22Rv1 (cell line): ENCODE measurements around the gene FBXO17.
"Not testable (repeated sequence)": the region's sequence is repeated elsewhere in the genome, so short reads cannot be mapped to it uniquely, and the experiment has no call there.

Source experiments
- H3K27ac ChIP-seq: fragments of 450-650 bp; 2 replicates; pipeline ENCODE4 v1.5.1; 2017
- ZFX ChIP-seq: fragments of 450-650 bp; IDR thresholded peaks from 2 replicates; pipeline ENCODE4 v1.6.1; 2017; ENCODE audit warnings: antibody characterized with exemption, borderline replicate concordance
- TF ChIP-seq, protein P1 (sequence below): fragments of 450-650 bp; IDR thresholded peaks from 2 replicates; pipeline ENCODE4 v1.5.1; 2017; ENCODE audit warnings: mild to moderate bottlenecking

FBXO17 gene

DNA sequence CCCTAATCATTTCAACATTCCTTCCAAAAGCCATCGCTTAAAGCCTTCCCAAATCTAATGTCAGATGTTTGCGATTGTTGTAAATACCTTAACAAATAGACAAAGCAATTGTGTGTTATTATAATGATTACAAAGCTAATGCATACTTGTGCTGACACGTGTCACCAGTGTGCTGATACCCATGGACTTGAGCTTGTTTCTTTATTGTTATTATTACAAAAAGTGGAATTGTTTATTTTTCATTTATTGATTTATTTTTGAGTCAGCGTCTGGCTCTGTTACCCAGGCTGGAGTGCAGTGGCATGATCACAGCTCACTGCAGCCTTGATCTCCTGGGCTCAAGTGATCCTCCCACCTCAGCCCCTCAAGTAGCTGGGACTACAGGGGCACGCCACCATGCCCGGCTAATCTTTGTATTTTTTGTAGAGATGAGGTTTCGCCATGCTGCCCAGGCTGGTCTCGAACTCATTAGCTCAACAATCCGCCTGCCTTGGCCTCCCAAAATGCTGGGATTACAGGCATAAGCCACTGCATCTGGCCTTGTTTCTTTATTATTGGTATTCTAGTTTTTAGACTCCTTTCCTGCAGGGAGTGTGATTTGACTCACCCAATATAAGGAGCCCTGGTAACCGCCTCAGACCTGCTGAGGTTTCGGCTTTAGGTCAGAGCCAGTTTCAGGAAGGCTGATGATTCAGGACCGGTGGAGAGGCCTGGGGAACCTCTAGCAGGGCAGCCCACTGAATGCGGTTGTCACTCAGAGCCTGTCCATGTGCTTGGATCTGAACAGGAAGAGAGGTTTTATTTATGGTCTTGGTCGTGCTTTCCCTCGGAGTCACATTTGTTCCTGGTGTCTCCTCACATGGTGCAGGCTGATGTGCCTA, 2.1 kb upstream of the FBXO17 start:
- no peak overlapping the region for H3K27ac ChIP-seq
- TF ChIP-seq, protein P1, sequence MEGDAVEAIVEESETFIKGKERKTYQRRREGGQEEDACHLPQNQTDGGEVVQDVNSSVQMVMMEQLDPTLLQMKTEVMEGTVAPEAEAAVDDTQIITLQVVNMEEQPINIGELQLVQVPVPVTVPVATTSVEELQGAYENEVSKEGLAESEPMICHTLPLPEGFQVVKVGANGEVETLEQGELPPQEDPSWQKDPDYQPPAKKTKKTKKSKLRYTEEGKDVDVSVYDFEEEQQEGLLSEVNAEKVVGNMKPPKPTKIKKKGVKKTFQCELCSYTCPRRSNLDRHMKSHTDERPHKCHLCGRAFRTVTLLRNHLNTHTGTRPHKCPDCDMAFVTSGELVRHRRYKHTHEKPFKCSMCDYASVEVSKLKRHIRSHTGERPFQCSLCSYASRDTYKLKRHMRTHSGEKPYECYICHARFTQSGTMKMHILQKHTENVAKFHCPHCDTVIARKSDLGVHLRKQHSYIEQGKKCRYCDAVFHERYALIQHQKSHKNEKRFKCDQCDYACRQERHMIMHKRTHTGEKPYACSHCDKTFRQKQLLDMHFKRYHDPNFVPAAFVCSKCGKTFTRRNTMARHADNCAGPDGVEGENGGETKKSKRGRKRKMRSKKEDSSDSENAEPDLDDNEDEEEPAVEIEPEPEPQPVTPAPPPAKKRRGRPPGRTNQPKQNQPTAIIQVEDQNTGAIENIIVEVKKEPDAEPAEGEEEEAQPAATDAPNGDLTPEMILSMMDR, result no peak
- no peak for TF ChIP-seq ZFX

DNA sequence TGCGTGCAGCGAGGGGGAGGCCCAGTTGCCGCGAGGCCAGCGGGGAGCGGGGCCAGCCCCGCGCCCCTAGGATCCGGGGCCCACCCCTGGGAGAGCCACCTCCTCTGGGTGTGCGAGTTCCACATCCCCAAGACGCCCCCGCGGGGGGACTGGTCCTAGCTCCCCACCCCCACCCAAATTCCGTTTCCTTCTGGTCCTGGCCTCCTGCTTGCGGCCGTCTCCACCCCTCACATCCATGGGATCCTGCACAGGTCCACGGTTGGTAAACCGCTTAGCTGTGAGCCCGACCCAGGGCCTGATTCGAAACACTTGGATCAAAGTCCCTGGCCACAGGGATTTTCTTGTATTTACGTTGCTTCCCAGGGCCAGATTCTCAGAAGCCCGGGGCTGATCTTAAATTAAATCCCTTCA, 324 bp upstream of the FBXO17 start:
- peak overlapping the region; percentile 58; the same call in 1 of the 2 replicates for H3K27ac ChIP-seq
- TF ChIP-seq ZFX, result no peak
- TF ChIP-seq, protein P1, result no peak

DNA sequence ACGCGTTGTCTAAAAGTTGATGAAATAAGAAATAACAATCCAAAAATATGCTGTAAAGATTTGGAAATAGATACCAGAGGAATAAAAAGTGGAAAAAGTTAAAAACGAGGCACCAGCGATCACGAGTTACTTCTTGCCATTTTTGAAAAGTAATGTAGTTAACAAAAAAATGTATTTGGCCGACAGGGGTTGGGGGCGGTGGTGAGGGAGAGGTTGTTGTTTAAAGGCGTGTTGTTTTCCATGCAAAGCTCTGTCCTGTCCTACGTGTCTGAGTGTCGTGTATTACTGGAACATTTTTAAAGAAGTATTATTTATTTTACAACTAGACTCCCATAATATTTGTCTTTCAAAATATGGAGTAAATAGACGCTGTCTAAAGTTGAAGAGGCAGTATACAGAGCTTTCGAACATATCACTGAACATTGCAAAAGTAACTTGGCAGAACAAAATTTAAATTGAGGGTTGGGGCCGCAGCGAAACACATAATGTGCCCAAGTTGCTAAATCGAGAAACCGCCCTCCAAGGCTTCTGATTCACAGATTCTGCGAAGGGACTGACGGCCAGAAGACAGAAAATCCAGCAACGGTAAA, 823 bp downstream of the FBXO17 start:
- H3K27ac ChIP-seq, result peak overlapping the region; percentile 58
- TF ChIP-seq, protein P1, result no peak
- TF ChIP-seq ZFX, result no peak

DNA sequence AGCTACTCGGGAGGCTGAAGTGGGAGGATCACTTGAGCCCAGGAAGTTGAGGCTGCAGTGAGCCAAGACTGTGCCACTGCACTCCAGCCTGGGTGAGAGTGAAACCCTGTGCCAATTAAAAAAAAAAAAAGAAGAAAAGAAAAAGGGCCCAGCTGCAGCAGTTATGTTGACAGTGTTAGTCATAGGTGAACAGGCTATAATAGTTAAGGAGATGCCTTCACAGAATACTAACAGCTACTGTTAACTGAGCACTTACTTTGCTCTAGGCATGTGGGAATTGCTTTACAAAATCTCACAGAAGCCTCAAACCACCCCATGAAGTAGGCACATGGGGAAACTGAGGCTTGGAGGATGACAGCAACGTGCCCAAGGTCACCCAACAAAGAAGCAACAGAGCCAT, 3.9 kb downstream of the FBXO17 start:
- H3K27ac ChIP-seq, result no peak overlapping the region
- no peak for TF ChIP-seq ZFX
- TF ChIP-seq, protein P1, result no peak

DNA sequence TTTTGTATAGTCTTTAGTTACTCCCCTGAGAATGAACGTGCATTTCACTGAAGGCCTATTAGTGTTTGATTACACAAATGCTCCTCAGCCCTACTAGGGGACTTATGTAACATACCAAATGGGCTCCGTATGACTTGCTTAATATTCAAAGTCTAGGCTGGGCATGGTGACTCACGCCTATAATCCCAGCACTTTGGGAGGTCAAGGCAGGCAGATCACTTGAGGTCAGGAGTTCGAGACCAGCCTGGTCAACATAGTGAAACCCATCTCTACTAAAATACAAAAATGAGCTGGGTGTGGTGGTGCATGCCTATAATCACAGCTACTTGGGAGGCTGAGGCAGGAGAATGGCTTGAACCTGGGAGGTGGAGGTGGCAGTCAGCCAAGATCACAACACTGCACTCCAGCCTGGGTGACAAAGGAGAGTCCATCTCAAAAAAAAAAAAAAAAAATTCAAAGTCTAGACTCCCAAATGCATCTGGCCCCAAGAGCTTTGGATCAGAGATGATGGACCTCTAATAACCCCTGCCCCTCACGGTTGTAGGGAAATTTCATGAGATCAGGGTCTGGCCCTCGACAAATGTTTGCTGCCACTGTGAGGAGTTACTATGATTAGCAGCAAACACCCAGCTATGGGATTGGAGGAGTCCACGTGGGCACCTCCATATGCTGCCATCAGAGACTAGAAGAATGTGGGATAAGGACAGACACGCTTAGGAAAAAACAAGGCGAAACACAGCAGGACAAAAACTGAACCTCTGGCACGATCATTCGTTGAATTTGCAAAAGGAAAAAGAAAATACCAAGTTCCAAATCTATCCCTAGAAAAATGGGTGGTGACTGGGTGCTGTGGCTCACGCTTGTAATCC, 4.6 kb downstream of the FBXO17 start:
- TF ChIP-seq ZFX, result no peak
- TF ChIP-seq, protein P1, result no peak
- no peak overlapping the region for H3K27ac ChIP-seq

DNA sequence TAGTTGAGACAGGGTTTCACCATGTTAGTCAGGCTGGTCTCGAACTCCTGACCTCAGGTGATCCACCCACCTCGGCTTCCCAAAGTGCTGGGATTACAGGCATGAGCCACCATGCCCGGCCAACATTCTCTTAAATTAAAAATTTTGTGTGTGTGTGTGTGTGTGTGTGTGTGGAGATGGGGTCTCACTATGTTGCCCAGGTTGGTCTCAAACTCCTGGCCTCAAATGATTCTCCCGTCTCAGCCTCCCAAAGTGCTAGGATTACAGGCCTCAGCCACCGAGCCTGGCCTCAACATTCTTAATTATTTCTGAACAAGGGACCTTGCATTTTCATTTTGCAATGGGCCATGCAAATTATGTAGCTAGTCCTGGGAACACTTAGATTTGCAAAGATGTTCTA, 9.4 kb downstream of the FBXO17 start:
- not testable (repeated sequence) for H3K27ac ChIP-seq

DNA sequence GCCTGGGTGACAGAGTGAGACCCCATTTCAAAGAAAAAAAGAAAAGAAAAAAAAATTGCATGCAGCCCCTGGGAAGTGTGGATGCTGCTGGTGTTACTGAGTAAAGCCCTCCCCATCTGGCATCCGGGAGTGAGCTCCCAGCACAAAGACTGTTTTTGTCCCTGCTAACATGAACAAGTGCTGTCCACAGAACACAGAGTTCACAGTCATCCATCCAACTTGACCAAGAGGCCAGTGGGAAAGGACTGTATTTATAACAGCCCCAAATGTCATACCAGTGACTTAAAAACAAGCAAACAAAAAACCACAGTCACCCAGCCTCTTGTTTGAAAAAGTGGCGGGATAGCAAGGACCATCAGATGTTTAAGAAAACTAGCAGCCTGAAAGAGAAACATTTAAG, 10.8 kb downstream of the FBXO17 start:
- TF ChIP-seq, protein P1, result no peak
- TF ChIP-seq ZFX, result no peak

More for the DNA sequence above, 10.8 kb downstream of the FBXO17 start:
- H3K27ac ChIP-seq, result no peak overlapping the region
